NK-92 (cell line): ENCODE results near the gene TEKTIP1.
"Not testable (repeated sequence)": the region's sequence is repeated elsewhere in the genome, so short reads cannot be mapped to it uniquely, and the experiment has no call there.

Source experiments
- DNase-seq: peaks from one replicate; lab custom pipeline; 2025; ENCODE audit not compliant: unreplicated experiment; lab: John Stamatoyannopoulos, UW

Gene TEKTIP1

DNA sequence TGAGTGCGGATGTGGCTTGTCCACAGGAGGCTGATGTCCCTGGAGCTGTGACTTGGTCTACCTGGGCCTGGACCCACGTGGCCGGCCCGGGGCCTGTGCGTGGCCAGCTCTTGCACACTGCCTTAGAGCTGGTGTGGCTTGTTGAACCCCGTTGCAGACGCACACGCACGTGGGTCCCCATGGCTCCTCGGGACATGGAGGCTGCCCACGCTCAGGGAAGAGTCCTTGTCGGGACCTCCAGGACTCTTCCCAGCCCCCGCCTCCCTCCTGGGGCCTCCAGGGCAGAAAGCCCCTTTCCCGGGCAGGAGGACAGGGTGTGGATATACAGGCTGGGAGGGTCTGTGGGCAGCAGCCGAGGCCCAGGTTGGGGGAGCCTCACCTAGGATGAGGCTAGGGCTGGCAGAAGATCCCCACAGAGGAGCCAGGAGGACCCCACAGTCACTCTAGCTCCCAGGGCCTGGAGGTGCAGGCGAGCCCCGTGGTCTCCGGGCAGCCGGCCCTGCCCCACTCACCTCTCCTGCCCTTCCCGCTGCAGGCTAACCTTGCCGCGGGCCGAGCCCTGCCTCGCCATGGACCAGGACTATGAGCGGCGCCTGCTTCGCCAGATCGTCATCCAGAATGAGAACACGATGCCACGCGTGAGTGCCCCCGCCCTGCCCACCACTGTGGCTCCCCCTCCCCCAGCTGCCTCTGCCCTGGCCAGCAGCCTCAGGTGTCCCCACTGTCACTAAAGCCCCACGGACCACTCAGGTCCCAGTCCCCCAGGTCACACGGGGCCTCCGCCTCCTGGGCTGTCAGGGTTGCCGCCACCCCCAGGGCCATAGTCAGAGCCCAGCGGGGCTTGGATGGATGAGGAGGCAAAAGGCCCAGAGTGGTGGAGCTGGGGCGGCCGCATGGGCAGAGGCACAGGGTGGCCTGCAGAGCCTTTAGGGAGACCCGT lies 16.3 kb upstream of the TEKTIP1 start:
- no peak for DNase-seq

DNA sequence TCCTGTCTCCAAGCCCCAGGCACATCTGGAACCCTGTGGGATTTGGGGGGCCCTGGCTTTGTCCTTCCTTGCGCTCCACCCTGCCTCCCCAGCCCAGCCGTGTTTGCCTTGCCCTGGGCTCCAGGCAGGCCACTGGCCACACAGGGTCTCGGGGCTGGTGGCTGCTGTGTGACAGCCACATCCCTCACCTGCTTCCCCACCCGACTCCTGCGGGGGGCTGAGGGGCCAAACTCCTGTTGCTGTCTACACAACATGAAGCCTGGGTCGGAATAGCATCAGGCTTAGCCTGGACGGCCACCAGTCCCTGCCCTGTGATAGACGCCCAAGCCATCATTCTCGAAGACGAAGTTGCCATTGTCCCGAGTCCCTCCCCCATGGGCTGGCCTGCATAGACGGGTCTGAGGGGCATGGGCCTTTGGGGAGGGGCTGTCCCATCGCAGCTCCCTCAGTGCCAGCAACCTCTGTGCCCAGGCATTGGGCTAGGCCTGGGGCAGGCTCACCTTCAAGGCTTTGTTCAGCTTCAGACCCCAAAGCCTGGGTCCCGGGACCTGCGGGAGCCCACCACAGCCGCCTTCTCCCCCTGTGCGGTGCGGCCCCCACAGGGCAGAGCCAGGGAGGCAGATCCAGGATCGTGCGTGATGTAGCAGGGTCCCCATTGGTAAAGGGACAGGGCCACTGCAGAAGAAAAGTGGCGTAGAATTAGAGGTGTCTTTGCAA lies 15.5 kb upstream of the TEKTIP1 start:
- no peak for DNase-seq

DNA sequence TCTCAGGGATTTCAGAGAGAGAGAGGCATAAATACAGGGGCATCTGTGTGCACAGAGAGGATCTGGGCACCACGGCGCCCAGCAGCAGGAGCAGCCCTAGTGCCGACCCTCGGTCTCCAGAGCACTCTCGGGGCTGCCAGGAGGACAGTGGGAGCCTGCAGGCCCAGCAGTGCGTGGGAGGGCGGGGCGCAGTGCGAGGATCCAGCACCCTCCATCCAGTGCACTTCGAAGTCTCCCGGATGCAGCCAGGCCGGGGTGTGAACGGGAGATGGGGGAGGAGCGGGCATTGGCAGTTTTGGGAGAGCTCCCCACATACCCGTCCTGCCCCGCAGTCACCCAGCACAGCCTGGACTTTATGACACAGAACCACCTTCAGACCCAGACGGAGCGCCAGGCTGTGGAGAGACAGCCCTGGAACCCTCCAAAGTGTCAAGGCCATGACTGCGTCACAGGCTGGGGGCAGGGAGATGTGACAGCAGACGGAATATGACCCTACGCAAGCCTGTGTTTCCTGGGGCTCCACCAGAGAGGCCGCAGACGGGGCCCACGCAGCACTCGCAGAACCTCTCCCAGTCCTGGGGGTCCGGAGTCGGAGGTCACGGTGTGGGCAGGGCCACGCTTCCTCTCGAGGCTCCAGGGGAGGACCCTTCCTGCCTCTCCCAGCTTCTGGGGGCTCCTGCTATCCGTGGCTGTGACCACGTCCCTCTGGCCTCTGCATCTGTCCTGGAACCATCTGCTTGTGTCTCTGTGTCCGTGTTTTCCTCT lies 14.7 kb upstream of the TEKTIP1 start:
- no peak for DNase-seq

DNA sequence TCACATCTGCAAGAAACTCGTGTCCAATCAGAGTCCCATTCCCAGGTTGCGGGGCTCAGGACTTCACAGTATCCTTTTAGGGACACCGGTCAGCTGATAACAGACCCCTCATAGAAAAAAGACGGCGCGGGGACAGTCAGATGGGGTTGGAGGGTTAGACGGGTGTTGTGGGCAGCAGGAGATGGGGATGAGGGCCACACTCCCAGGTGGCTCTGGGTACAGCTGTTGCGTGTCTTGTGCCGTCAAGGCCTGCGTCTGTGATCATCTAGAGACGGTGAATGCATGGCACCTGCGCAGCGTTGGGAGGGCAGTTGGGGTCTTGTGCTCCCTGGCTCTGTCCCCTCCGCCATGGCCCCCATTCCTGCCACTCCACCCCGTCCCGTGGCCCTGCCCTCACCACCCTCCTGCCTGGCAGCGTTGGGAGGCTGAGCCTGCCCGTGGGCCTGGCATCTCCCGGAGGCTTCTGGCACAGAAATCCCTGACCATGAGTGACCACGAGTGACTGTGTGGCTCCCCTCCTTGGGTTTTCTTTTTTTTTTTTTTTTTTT lies 14.0 kb upstream of the TEKTIP1 start:
- DNase-seq = no peak

DNA sequence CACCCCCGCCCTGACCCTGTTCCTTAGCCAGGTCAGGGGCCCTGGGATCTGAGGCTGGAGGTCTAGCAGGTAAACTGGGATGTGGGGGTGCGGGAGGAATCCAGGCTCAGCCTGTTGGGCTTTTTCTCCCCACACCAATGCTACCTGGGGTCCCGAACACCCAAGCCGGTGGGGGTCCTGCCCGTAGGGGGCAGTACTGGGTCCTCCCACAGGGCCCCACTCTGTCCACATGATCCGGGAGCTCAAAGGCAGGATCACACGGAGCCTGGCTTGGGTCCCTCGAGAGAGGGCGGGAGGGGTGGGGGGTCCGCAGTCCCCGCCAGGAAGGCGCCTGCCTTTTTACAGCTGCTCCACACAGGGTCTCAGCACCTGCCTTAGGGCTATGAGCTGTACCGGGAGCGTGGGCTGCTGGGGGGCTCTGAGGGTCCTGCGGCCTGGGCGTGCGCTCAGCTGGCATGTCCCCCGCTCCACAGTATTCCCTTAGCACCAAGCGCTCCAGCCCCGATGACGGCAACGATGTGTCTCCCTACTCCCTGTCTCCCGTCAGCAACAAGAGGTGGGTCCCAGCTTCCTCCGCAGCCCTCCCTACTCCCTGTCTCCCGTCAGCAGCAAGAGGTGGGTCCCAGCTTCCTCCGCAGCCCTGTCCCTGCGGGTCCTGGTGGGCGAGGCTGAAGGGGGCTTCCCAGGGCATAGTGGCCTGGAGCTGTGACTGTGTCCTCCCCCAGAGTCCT lies 12.3 kb upstream of the TEKTIP1 start:
- no peak for DNase-seq

DNA sequence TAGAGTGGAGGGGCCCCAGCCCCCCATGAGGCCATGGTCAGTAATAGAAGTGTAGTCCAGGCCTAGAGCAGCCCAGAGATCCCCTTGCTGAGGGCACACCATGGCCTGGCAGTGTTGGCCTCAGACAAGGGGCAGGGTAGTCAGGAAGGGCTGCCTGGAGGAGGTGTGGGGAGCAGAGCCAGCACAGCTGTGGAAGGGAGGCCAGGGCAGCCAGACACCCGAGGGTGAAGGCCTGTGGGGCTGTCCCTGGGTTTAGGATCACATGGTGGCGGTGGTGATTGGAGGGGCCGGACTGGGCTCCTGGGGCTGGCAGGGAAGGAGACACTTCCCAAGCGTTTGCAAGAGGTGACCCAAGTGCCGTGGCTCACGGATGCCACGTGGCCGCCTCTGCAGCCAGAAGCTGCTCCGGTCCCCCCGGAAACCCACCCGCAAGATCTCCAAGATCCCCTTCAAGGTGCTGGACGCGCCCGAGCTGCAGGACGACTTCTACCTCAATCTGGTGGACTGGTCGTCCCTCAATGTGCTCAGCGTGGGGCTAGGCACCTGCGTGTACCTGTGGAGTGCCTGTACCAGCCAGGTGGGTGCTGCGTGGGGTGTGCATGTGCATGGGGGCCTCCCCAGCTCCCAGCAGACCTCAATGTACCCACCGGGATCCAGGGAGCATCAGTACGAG lies 11.6 kb upstream of the TEKTIP1 start:
- no peak for DNase-seq

DNA sequence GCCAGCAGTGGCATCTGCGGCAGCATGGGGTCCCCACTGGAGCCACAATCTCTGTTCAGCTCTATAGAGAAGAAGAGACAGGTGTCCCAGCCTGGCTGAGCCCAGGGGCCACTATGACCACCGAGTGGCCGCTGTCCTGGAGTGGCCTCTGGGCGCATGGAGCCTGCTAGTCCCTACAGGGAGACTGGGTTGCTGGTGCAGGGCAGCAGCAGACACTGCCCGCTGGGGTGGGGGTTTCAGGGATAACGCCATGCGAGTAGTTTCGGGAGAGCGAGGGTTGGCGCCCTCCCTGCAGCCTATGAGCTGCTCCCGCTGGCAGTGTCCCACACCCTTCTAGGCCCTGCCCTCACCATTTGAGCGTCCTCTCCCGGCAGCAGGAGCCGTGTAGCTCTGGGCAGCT lies 10.9 kb upstream of the TEKTIP1 start:
- DNase-seq = no peak

DNA sequence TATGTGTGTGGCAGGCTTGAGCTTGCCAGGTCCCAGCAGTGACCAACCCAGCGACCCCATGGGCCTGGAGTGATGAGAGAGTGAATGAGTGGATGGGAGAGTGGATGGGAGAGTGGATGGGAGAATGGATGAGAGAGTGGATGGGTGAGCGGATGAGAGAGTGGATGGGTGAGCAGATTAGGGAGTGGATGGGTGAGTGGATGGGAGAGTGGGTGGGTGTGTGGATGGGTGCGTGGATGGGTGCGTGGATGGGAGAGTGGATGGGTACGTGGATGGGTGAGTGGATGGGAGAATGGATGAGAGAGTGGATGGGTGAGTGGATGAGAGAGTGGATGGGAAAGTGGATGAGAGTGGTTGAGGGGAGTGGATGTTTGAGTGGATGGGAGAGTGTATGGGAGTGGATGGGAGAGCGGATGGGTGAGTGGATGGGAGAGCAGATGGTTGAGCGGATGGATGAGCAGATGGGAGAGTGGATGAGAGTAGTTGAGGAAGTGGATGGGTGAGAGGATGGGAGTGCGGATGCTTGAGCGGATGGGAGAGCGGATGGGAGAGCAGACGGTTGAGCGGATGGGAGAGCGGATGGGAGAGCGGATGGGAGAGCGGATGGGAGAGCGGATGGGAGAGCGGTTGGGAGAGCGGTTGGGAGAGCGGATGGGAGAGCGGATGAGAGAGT lies 10.3 kb upstream of the TEKTIP1 start:
- DNase-seq = no peak

DNA sequence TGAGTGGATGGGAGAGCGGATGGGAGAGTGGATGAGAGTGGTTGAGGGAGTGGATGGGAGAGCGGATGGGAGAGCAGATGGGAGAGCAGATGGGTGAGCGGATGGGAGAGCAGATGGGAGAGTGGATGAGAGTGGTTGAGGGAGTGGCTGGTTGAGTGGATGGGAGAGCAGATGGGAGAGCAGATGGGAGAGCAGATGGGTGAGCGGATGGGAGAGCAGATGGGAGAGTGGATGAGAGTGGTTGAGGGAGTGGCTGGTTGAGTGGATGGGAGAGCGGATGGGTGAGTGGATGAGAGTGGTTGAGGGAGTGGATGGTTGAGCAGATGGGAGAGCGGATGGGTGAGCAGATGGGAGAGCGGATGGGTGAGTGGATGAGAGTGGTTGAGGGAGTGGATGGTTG lies 9.7 kb upstream of the TEKTIP1 start:
- DNase-seq = not testable (repeated sequence)

DNA sequence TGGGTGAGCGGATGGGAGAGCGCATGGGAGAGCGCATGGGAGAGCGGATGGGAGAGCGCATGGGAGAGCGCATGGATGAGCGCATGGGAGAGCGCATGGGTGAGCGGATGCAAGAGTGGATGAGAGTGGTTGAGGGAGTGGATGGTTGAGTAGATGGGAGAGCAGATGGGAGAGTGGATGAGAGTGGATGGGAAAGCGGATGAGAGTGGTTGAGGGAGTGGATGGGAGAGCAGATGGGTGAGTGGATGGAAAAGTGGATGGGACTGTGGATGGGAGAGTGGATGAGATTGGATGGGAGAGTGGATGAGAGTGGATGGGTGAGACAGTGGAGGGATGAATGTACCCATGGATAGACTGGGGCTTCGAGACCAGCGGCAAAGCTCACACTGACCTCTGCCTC lies 8.6 kb upstream of the TEKTIP1 start:
- no peak for DNase-seq

DNA sequence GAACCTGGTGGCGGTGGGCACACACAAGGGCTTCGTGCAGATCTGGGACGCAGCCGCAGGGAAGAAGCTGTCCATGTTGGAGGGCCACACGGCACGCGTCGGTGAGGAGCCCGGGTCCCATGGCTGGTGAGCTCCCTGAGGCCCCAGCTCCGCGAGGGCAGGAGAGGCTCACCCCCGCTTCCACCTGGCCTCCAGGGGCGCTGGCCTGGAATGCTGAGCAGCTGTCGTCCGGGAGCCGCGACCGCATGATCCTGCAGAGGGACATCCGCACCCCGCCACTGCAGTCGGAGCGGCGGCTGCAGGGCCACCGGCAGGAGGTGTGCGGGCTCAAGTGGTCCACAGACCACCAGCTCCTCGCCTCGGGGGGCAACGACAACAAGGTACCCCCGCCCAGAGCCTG lies 7.3 kb upstream of the TEKTIP1 start:
- no peak for DNase-seq

DNA sequence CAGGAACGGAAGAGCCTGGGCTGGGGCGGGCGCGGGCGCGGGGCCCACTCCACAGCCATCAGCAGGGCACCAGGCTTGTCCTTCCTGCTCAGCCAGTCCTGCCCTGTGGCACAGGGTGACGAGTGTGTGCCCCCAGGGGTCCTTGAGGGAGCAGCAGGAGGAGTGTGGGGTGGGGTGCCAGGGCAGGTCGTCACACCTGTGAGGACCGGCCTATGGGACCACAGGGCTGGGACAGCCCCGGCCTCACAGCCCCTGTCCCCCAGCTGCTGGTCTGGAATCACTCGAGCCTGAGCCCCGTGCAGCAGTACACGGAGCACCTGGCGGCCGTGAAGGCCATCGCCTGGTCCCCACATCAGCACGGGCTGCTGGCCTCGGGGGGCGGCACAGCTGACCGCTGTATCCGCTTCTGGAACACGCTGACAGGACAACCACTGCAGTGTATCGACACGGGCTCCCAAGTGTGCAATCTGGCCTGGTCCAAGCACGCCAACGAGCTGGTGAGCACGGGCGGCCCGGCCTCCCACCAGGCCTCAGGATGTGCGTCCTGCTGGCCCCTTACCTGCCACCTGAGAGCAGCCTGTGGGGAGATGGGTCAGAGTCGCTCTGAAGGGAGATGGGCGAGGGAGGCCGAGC lies 6.7 kb upstream of the TEKTIP1 start:
- DNase-seq = no peak

DNA sequence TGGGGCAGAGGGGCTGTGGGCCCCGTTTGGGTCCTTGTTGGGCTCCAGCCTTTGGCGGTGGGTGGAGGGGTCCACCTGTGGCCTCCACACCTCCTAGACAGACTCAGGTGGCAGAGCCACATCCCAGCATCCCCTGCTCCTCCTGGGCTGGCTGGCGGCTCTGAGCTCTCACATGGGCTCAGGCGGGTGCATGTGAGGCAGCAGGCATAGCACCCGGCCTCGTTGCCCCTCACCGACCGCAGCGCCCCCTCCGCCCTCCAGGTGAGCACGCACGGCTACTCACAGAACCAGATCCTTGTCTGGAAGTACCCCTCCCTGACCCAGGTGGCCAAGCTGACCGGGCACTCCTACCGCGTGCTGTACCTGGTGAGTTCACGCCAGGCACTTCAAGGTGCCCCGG lies 5.9 kb upstream of the TEKTIP1 start:
- no peak for DNase-seq

DNA sequence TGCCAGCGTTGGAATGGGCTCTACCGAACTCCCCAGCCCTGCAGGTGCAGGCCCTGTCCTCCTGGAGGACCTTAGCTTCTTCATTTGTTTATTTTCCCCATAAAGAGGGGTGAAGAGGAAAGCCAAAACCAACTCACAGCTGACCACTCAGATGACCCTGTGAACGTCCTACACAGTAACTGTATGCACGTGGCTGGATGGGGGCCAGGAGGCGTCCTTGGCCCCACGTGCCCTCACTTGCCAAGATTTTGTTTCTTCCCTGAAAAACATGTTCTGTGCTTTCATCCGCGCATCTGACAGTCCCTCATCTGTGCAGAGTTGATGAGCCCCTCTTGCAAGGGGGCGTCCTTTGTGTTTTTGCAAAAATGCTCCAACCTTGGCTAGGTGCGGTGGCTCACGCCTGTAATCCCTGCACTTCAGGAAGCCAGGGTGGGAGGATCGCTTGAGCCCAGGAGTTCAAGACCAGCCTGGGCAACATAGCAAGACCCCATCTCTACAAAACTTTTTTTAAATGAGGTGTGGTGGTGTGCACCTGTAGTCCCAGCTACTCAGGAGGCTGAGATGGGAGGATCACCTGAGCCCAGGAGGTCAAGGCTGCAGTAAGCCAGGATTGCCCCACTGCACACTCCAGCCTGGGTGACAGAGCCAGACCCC lies 5.3 kb upstream of the TEKTIP1 start:
- no peak for DNase-seq

DNA sequence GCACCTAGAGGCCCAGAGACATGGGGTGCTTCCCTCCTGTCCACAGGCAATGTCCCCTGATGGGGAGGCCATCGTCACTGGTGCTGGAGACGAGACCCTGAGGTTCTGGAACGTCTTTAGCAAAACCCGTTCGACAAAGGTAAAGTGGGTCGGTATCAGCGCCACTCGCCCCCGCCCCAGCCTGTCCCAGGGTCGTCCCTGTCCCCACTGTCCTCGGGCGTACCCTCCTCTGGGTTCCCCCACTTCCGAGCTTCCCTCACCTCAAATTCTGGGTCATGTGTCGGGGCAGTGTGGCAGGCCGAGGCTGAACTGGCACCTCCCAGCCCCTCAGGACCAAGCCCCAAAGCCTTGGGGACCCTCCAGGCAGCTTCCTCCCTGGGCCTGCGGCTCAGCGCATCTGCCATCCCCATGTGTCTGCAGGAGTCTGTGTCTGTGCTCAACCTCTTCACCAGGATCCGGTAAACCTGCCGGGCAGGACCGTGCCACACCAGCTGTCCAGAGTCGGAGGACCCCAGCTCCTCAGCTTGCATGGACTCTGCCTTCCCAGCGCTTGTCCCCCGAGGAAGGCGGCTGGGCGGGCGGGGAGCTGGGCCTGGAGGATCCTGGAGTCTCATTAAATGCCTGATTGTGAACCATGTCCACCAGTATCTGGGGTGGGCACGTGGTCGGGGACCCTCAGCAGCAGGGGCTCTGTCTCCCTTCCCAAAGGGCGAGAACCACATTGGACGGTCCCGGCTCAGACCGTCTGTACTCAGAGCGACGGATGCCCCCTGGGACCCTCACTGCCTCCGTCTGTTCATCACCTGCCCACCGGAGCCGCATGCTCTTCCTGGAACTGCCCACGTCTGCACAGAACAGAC lies 4.4 kb upstream of the TEKTIP1 start:
- no peak for DNase-seq

DNA sequence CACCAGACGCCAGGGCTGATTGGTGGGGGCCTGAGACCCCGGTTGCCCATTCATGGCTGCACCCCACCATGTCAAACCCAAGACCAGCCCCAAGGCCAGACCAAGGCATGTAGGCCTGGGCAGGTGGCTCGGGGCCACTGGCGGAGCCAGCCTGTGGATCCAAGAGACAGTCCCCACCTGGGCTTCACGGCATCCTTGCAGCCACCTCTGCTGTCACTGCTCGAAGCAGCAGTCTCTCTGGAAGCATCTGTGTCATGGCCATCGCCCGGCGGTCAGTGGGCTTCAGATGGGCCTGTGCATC lies 3.8 kb upstream of the TEKTIP1 start:
- DNase-seq = no peak

DNA sequence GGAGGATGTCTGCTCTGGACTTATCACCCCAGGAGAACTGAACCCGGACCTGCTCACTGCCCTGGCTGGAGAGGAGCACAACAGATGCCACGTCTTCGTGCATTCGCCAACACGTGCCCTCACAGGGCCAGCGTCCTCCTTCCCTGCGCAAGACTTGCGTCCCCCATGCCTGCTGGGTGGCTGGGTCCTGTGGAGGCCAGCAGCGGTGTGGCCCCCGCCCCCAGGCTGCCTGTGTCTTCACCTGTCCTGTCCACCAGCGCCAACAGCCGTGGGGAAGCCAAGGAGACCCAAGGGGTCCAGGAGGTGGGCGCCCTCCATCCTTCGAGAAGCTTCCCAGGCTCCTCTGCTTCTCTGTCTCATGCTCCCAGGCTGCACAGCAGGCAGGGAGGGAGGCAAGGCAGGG lies 3.4 kb upstream of the TEKTIP1 start:
- DNase-seq = no peak

DNA sequence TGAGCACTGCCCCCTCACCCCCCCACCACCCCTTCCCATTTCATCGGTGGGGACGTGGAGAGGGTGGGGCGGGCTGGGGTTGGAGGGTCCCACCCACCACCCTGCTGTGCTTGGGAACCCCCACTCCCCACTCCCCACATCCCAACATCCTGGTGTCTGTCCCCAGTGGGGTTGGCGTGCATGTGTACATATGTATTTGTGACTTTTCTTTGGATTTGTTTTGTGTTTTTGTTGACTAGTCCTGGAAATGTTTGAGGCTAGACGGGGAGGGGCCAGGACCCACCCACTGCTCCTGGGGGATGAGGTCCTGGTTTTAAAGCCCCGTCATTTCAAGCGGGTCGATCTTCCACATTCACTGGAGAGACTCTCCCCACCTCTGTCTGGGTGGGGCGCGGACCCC lies 3.0 kb upstream of the TEKTIP1 start:
- no peak for DNase-seq
